K562 (cell line): Measurements from ENCODE around the gene CHSY3. TPM values are rescaled to one million over a fixed set of nuclear protein-coding genes. Genes with fewer than 3 reads are reported as not detected.

ENCODE experiments used
- ATAC-seq: fragments of 200-7000 bp; cut with Tn5 transposase; 3 replicates; pipeline ENCODE4 v1.9.1; 2020; ENCODE audit warnings: moderate library complexity
- BruUV-seq: library from RNA; stranded (reverse); fragments of 400-500 nt; replicated peaks from 2 replicates; lab custom pipeline; 2021; lab: Mats Ljungman, UMichigan
- CTCF ChIA-PET: fragments of 300-600 bp; formaldehyde crosslinking; extraction: SDS; loops from one replicate; lab custom pipeline; 2021; ENCODE audit warnings: low intra/inter-chr PET ratio; lab: Yijun Ruan, JAX
- POLR2A ChIA-PET: fragments of 300-600, 350-650 bp; sonication (Branson Sonifier 250); formaldehyde crosslinking; extraction: SDS; loops from one replicate; lab custom pipeline; 2021; ENCODE audit warnings: antibody characterized with exemption, inconsistent platforms; lab: Yijun Ruan, JAX
- DNase-seq, 4 experiments: peaks; one replicate each; pipeline versions ENCODE4 v3.0.0 to v3.0.0-alpha.2; 2011 to 2018; ENCODE audit warnings: low spot score in 3 of 4, mixed read lengths in 3 of 4; ENCODE audit errors: extremely low read depth in 1 of 4
- FAIRE-seq: peaks from 2 replicates; lab custom pipeline; 2011; peaks lifted over from hg19 to GRCh38; lab: Jason Lieb, UNC
- H2AFZ ChIP-seq: 2 replicates; pipeline ENCODE4 v1.6.0; 2011; ENCODE audit warnings: low read depth, low read length, control low read depth, inconsistent platforms
- H3K27ac ChIP-seq: fragments of 200-600 bp; 3 replicates; pipeline ENCODE4 v1.8.0; 2011; ENCODE audit warnings: low read depth, mild to moderate bottlenecking, control low read depth, inconsistent platforms, low read length, moderate library complexity, mixed read lengths; ENCODE audit errors: extremely low read depth
- H3K27me3 ChIP-seq, 2 experiments: fragments of 300-600 bp in 1 of 2; 2 replicates in 1 of 2; 3 replicates in 1 of 2; pipeline versions ENCODE4 v1.6.0 to v1.8.0; 2011; ENCODE audit warnings: inconsistent platforms in 2 of 2, low read length in 2 of 2, mild to moderate bottlenecking in 1 of 2, mixed read lengths in 1 of 2, moderate library complexity in 1 of 2; ENCODE audit not compliant: control insufficient read depth in 2 of 2, insufficient read depth in 2 of 2
- H3K36me3 ChIP-seq: fragments of 300-600 bp; 3 replicates; pipeline ENCODE4 v1.8.0; 2011; ENCODE audit warnings: mild to moderate bottlenecking, low read length, inconsistent platforms; ENCODE audit not compliant: control insufficient read depth, insufficient read depth
- H3K4me1 ChIP-seq, 2 experiments: fragments of 200-600 bp in 1 of 2; replicated peaks in 1 of 2; 2 replicates in 1 of 2; 3 replicates in 1 of 2; pipeline versions ENCODE4 v1.5.1 to v1.8.0; 2011; ENCODE audit warnings: inconsistent platforms in 2 of 2, low read length in 2 of 2, mild to moderate bottlenecking in 1 of 2, mixed read lengths in 1 of 2, moderate library complexity in 1 of 2; ENCODE audit not compliant: control insufficient read depth in 2 of 2, insufficient read depth in 2 of 2
- H3K4me2 ChIP-seq: 2 replicates; pipeline ENCODE4 v1.6.1; 2011; ENCODE audit warnings: low read length, control low read depth, inconsistent platforms, mixed read lengths; ENCODE audit not compliant: insufficient read depth
- H3K4me3 ChIP-seq: fragments of 200-600 bp; sonication (generic), shearing (Covaris generic); 2 replicates; pipeline ENCODE4 v1.5.1; 2016; ENCODE audit warnings: control low read depth, inconsistent platforms
- H3K79me2 ChIP-seq: fragments of 200-600 bp; 3 replicates; pipeline ENCODE4 v1.8.0; 2011; ENCODE audit warnings: low read length, inconsistent platforms; ENCODE audit not compliant: control insufficient read depth, insufficient read depth
- H3K9ac ChIP-seq, 2 experiments: 2 replicates each; pipeline versions ENCODE4 v1.6.0 to v1.6.1; 2011; ENCODE audit warnings: low read depth in 2 of 2, low read length in 2 of 2, control low read depth in 1 of 2, inconsistent platforms in 1 of 2, mild to moderate bottlenecking in 1 of 2, mixed read lengths in 1 of 2; ENCODE audit not compliant: insufficient read depth in 1 of 2
- H3K9me1 ChIP-seq: one replicate; pipeline ENCODE4 v1.6.0; 2011; ENCODE audit warnings: inconsistent platforms, mild to moderate bottlenecking, low read length, moderate library complexity; ENCODE audit not compliant: control insufficient read depth, insufficient read depth
- H3K9me3 ChIP-seq: replicated peaks from 2 replicates; pipeline ENCODE4 v1.5.1; 2011; ENCODE audit warnings: low read depth, low read length, inconsistent platforms; ENCODE audit not compliant: control insufficient read depth, insufficient read depth
- H4K20me1 ChIP-seq: replicated peaks from 2 replicates; pipeline ENCODE4 v1.6.1; 2011; ENCODE audit warnings: low read length, inconsistent platforms, mixed read lengths; ENCODE audit not compliant: control insufficient read depth, insufficient read depth
- ASH1L ChIP-seq: fragments of 450-650 bp; IDR thresholded peaks from 2 replicates; pipeline ENCODE4 v1.6.1; 2018; ENCODE audit warnings: borderline replicate concordance, mild to moderate bottlenecking, low read depth; ENCODE audit not compliant: partially characterized antibody
- L3MBTL2 ChIP-seq: fragments of 450-650 bp; IDR thresholded peaks from 2 replicates; pipeline ENCODE4 v1.6.1; 2016; ENCODE audit warnings: mild to moderate bottlenecking, moderate library complexity
- ZNF24 ChIP-seq: fragments of 450-650 bp; IDR thresholded peaks from 2 replicates; pipeline ENCODE4 v1.6.1; 2016
- WGBS: fragments of 100-300 bp; shearing (Covaris generic); methylation state at CpG from one replicate; pipeline ENCODE4 v1.1.6; 2016; ENCODE audit warnings: low coverage, mixed read lengths; ENCODE audit not compliant: insufficient coverage; ENCODE audit errors: missing lambda C conversion rate; 5-methylcytosine and 5-hydroxymethylcytosine counted together
- in situ Hi-C: fragments of 300-500 bp; cut with MboI; formaldehyde crosslinking; loops from 4 replicates; pipeline ENCODE4 v1.15.0; 2018; ENCODE audit warnings: inconsistent platforms, mixed read lengths
- intact Hi-C: fragments of 100-400 bp; cut with micrococcal nuclease; formaldehyde crosslinking; loops from 2 replicates; pipeline ENCODE4 v1.14.2; 2022
- polyA plus RNA-seq, 8 experiments: library from polyadenylated mRNA; depleted of rRNA in 4 of 8; stranded (reverse) in 5 of 8; unstranded in 3 of 8; fragments of >200 nt; fragmentation: Nextera tagmentation in 2 of 8; fragmentation: Illumina TruSeq in 1 of 8; extraction: Ambion mirVana in 2 of 8; extraction: Trizol in 1 of 8; gene quantifications; 2 replicates each; pipeline versions ENCODE4 v1.2.1 to v1.2.3, GENCODE V29; 2011 to 2014; ENCODE audit warnings: inconsistent platforms in 1 of 8, missing spikeins in 1 of 8
- total RNA-seq, 7 experiments: library from RNA; depleted of rRNA in 6 of 7; stranded (reverse); fragments of >200 nt in 6 of 7; fragmentation: Illumina TruSeq in 2 of 7; extraction: Trizol in 2 of 7; gene quantifications; 2 replicates each; pipeline versions ENCODE4 v1.2.1 to v1.2.3, GENCODE V29; 2011 to 2021; ENCODE audit warnings: low replicate concordance in 1 of 7
- TF ChIP-seq, protein P1 (sequence below), 2 experiments: IDR thresholded peaks; 2 replicates each; pipeline ENCODE4 v1.6.1; 2011; ENCODE audit warnings: borderline replicate concordance in 1 of 2, control low read depth in 1 of 2, low read depth in 1 of 2, low read length in 1 of 2, mild to moderate bottlenecking in 1 of 2, mixed read lengths in 1 of 2, moderate library complexity in 1 of 2; ENCODE audit not compliant: insufficient read depth in 1 of 2, insufficient read length in 1 of 2, poor library complexity in 1 of 2, severe bottlenecking in 1 of 2; ENCODE audit errors: extremely low read depth in 1 of 2
- TF ChIP-seq, protein P2 (sequence below): sonication (generic); formaldehyde crosslinking; IDR thresholded peaks from 2 replicates; pipeline ENCODE4 v1.8.1; 2023; ENCODE audit warnings: mild to moderate bottlenecking, missing genetic modification reagents

Gene CHSY3
- total and polyA plus RNA-seq, 9 of the 15 experiments (the other 6 are each of a cell fraction or from before 2014, with no cell fraction given), result 0.04 TPM; not detected in 8

DNA sequence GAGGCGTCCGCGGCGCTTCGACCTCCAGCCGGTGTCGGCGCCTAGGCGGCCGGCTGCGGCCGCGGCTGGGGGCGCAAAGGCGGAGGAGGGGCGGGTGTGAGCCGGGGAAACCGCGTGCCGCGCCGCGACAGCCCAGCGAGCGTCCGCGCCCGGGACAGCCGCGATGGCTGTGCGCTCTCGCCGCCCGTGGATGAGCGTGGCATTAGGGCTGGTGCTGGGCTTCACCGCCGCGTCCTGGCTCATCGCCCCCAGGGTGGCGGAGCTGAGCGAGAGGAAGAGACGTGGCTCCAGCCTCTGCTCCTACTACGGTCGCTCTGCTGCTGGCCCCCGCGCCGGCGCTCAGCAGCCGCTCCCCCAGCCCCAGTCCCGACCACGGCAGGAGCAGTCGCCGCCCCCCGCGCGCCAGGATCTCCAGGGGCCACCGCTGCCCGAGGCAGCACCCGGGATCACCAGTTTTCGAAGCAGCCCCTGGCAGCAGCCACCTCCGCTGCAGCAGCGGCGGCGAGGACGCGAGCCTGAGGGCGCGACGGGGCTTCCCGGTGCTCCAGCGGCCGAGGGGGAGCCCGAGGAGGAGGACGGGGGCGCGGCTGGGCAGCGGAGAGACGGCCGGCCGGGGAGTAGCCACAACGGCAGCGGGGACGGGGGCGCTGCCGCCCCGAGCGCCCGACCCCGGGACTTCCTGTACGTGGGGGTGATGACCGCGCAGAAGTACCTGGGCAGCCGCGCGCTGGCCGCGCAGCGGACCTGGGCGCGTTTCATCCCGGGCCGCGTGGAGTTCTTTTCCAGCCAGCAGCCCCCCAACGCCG, 605 bp downstream of the CHSY3 start:
- no peak overlapping the region for H3K4me2 ChIP-seq
- WGBS, result 25% methylated on average over 39 of the region's 105 CpGs
- intact Hi-C loops (no loop called here), in situ Hi-C loops (no loop called here)
- ATAC-seq (no peak; the same call in none of the 3 replicates), FAIRE-seq (no peak), DNase-seq (no peak)
- no TSS peak for BruUV-seq
- no peak overlapping the region for H3K27ac ChIP-seq
- peaks cover 0 to 12% of the 10 kb centered on the region in 2 experiments; a peak in 2 of 5 replicates for H3K4me1 ChIP-seq
- no peaks in the 10 kb centered on the region for H3K27me3 ChIP-seq
- no peak overlapping the region; the same call in 1 of the 2 replicates for H3K4me3 ChIP-seq
- TF ChIP-seq, protein P1, sequence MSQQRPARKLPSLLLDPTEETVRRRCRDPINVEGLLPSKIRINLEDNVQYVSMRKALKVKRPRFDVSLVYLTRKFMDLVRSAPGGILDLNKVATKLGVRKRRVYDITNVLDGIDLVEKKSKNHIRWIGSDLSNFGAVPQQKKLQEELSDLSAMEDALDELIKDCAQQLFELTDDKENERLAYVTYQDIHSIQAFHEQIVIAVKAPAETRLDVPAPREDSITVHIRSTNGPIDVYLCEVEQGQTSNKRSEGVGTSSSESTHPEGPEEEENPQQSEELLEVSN (IDR thresholded peaks at IDR 0.05; ENCODE audit: borderline replicate concordance in 1 of 2, extremely low read depth in 1 of 2, insufficient read depth in 1 of 2, insufficient read length in 1 of 2, low read depth in 1 of 2, low read length in 1 of 2, poor library complexity in 1 of 2, severe bottlenecking in 1 of 2), result peak in 1 of 2 experiments; percentile 48
- TF ChIP-seq L3MBTL2 (0 out of 2 replicates have a peak, but pooled peaks have one; percentile 25), ASH1L (no peak), ZNF24 (no peak)
- TF ChIP-seq, protein P2, sequence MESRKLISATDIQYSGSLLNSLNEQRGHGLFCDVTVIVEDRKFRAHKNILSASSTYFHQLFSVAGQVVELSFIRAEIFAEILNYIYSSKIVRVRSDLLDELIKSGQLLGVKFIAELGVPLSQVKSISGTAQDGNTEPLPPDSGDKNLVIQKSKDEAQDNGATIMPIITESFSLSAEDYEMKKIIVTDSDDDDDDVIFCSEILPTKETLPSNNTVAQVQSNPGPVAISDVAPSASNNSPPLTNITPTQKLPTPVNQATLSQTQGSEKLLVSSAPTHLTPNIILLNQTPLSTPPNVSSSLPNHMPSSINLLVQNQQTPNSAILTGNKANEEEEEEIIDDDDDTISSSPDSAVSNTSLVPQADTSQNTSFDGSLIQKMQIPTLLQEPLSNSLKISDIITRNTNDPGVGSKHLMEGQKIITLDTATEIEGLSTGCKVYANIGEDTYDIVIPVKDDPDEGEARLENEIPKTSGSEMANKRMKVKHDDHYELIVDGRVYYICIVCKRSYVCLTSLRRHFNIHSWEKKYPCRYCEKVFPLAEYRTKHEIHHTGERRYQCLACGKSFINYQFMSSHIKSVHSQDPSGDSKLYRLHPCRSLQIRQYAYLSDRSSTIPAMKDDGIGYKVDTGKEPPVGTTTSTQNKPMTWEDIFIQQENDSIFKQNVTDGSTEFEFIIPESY (CRISPR knock-in tag), result 0 out of 2 replicates have a peak, but pooled peaks have one; percentile 35
- no peak overlapping the region for H2AFZ ChIP-seq
- H4K20me1 ChIP-seq, result no peaks in the 10 kb centered on the region
- ChIA-PET CTCF (no interaction called here), POLR2A (no interaction called here)
- no peaks in the 10 kb centered on the region for H3K79me2 ChIP-seq
- no peaks in the 10 kb centered on the region for H3K9me3 ChIP-seq
- no peaks in the 10 kb centered on the region for H3K9me1 ChIP-seq
- no peaks in the 10 kb centered on the region for H3K36me3 ChIP-seq
- H3K9ac ChIP-seq, result no peak overlapping the region
